Pancreas (tissue), 10 donors: ENCODE measurements around the gene MORF4L1. TPM values are rescaled to one million over a fixed set of nuclear protein-coding genes. Genes with fewer than 3 reads are reported as not detected.
"Not testable (repeated sequence)": the region's sequence is repeated elsewhere in the genome, so short reads cannot be mapped to it uniquely, and the experiment has no call there.

ENCODE experiments used
- ATAC-seq, 4 donors: fragments of 200-7000 bp; cut with Tn5 transposase; one replicate each; pipeline versions ENCODE4 v1.8.0 to v1.9.1; 2020; ENCODE audit warnings: mild to moderate bottlenecking in 4 of 4, moderate library complexity in 4 of 4
- DNase-seq, 6 donors: peaks; one replicate each; pipeline ENCODE4 v3.0.0-alpha.2; 2020
- FAIRE-seq: peaks from 2 replicates; lab custom pipeline; 2012; peaks lifted over from hg19 to GRCh38; lab: Jason Lieb, UNC
- H3K27ac ChIP-seq, 4 donors: fragments of 200-600 bp; sonication (generic); 1 replicate in 3 of 4; 2 replicates in 1 of 4; pipeline versions ENCODE4 v1.5.0 to v1.8.0; 2020
- H3K27me3 ChIP-seq, 4 donors: fragments of 200-600 bp; one replicate each; pipeline ENCODE4 v1.8.0; 2021
- H3K36me3 ChIP-seq, 3 donors: fragments of 200-600 bp; sonication (generic) in 1 of 3; one replicate each; pipeline versions ENCODE4 v1.5.0 to v1.8.0; 2020 to 2021
- H3K4me1 ChIP-seq, 3 donors: fragments of 200-600 bp; one replicate each; pipeline ENCODE4 v1.8.0; 2021
- H3K4me3 ChIP-seq, 4 donors: fragments of 200-600 bp; sonication (generic) in 2 of 4; one replicate each; pipeline versions ENCODE4 v1.5.0 to v1.8.0; 2020 to 2021
- H3K9me3 ChIP-seq, 4 donors: fragments of 200-600 bp; one replicate each; pipeline ENCODE4 v1.8.0; 2021
- WGBS, 2 donors: extraction: QIAGEN DNeasy Blood & Tissue Kit; methylation state at CpG; one replicate each; pipeline ENCODE4 v1.1.7; 2013; 5-methylcytosine and 5-hydroxymethylcytosine counted together
- intact Hi-C, 3 donors: fragments of 100-400 bp; cut with DNase I; formaldehyde crosslinking; loops; one replicate each; pipeline versions ENCODE4 v1.11.1 to v1.14.2; 2022
- polyA plus RNA-seq, 2 donors: library from polyadenylated mRNA; stranded (reverse); fragments of 200-250 nt; gene quantifications; one replicate each; pipeline ENCODE4 v1.2.3, GENCODE V29; 2013
- total RNA-seq, 6 donors: library from RNA; stranded (reverse); fragmentation: NEBNext Ultra II Directional in 4 of 6; extraction: Animal tissue kit (Norgen Biotek cat#: 25700) in 4 of 6; gene quantifications; one replicate each; pipeline versions ENCODE4 v1.2.1 to v1.2.4, GENCODE V29; 2021 to 2023
- TF ChIP-seq, protein P1 (sequence below), 4 donors: fragments of 200-600 bp; sonication (generic) in 3 of 4; IDR thresholded peaks; one replicate each; pipeline versions ENCODE4 v1.5.0 to v1.8.0; 2021; ENCODE audit warnings: antibody characterized with exemption in 4 of 4
- donor health status: healthy with polysubstance abuse.
- donor health status: DM: no; HTN: no; CAD: no; lungs with moderate emphysema.
- donor health status: DM: no; HTN: no; CAD: no.
- donor health status: control.
- donor health status: control.
- donor health status: Bipolar disorder and iron deficiency.
- donor health status: DM: yes; HTN: yes; CAD: no.
- donor health status: DM: no; HTN: no; CAD: no.
- donor health status: DM: no; HTN: no; CAD: no.
- donor health status: DM: yes; HTN: yes; CAD: no.

The MORF4L1 gene
- total and polyA plus RNA-seq, 8 donors: 55.0 to 149 (median 90.4) TPM

DNA sequence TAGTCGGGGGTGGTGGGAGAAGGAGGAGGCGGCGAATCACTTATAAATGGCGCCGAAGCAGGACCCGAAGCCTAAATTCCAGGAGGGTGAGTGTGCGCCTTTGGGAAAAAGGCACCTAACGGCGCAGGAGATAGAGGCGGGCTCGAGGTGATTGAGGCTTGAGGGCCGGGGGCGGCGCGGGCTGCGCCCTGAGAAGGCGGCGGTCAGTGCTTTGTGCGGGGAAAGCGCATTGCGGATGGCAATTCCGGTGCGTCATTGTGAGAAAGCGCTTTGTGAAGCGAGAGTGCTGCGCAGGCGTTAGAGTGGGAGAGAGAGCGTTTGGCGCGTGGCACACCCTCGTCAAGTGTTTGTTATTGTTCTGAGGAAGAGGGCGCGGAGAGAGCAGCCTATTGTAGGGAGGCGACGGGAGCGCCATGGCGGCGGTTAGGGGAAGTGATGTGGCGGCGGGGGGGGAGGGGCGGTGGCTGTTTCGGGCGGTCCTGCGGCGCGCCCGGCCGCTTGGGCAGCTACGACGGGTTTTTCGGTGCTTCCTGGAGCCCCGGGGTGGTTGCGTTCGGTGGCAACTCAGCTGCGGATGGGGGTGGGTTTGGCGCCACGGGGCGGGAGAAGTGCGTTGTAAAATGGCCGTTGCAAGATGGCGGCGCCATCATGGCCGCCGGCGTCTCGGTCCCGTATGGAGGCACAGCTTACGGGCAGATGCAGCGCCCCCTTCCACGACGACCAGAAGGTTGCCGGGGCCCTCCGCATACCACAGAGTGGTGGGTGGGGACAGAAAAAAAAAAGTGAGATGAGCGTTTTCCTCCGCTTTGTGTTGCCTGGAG lies 492 bp downstream of the MORF4L1 start:
- 0 to 1% methylated on average over 69 to 75 of the region's 75 CpGs for WGBS, 2 donors
- H3K36me3 ChIP-seq: no peaks in the 10 kb centered on the region
- H3K4me1 ChIP-seq: peaks cover 3 to 25% (median 10%) of the 10 kb centered on the region in 3 donors
- ATAC-seq: peak; percentile 57 to 76 (median 70)
- intact Hi-C loops: no loop called here
- no peaks in the 10 kb centered on the region for H3K27me3 ChIP-seq
- DNase-seq: peak; percentile 62 to 86 (median 77)
- FAIRE-seq: no peak
- TF ChIP-seq, protein P1, sequence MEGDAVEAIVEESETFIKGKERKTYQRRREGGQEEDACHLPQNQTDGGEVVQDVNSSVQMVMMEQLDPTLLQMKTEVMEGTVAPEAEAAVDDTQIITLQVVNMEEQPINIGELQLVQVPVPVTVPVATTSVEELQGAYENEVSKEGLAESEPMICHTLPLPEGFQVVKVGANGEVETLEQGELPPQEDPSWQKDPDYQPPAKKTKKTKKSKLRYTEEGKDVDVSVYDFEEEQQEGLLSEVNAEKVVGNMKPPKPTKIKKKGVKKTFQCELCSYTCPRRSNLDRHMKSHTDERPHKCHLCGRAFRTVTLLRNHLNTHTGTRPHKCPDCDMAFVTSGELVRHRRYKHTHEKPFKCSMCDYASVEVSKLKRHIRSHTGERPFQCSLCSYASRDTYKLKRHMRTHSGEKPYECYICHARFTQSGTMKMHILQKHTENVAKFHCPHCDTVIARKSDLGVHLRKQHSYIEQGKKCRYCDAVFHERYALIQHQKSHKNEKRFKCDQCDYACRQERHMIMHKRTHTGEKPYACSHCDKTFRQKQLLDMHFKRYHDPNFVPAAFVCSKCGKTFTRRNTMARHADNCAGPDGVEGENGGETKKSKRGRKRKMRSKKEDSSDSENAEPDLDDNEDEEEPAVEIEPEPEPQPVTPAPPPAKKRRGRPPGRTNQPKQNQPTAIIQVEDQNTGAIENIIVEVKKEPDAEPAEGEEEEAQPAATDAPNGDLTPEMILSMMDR (IDR thresholded peaks at IDR 0.05): no peak
- H3K4me3 ChIP-seq: peak overlapping the region; percentile 64 to 97 (median 85)
- no peaks in the 10 kb centered on the region for H3K9me3 ChIP-seq
- H3K27ac ChIP-seq: peak overlapping the region; percentile 99 to 100 (median 99)

DNA sequence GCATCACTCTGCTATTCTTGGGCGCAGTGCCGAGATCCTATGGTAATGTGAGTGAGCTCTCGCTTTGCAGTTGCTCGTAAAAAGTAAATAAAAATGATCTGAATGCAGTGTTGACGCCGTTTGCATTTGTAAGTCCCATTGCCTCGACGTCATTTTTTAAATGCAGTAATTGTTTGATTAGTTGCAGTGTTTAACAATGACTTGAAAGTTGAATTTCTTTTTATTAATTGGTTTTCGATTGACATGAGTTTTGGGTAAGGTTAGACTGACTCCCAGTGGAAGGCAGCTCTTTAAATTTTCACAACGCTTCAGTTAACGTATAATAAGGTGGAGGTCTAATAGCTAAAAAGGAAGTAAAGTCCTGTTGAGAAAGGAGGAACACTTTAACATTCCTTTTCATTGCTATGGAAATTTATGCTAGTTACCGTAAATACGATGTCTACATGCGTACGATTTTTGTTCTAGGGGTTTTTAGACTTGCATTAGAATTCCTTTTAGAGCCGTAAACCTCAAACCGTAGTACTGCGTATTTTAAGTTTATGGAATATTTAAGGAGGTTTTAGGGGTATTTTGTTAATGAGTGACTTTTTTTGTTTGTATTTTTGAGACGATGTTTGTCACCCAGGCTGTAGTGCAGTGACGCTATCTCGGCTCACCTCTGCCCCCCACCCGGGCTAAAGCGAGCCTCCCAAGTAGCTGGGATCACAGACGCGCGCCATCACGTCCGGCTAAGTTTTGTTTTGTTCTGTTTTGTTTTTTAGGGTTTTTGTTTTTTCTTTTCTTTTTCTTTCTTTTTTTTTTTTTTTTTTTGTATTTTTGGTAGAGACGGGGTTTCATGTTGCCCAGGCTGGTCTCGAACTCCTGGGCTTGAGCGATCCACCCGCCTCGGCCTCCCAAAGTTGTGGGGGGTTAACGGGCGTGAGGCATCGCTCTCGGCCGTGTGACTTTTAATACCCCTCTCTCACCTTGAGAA lies 1.4 kb downstream of the MORF4L1 start:
- H3K36me3 ChIP-seq: no peaks in the 10 kb centered on the region
- peak; percentile 13 to 55 (median 41) for ATAC-seq
- TF ChIP-seq, protein P1 (IDR thresholded peaks at IDR 0.05): no peak
- 1% methylated on average over 38 of the region's 38 CpGs for WGBS, 2 donors
- peaks cover 8 to 34% (median 17%) of the 10 kb centered on the region in 3 donors for H3K4me1 ChIP-seq
- DNase-seq: peak in 1 of 6 donors; percentile 20
- H3K27ac ChIP-seq: peak overlapping the region; percentile 99 to 100 (median 99)
- FAIRE-seq: no peak
- intact Hi-C loops: no loop called here
- H3K9me3 ChIP-seq: no peaks in the 10 kb centered on the region
- no peaks in the 10 kb centered on the region for H3K27me3 ChIP-seq
- peak overlapping the region; percentile 64 to 97 (median 85) for H3K4me3 ChIP-seq

DNA sequence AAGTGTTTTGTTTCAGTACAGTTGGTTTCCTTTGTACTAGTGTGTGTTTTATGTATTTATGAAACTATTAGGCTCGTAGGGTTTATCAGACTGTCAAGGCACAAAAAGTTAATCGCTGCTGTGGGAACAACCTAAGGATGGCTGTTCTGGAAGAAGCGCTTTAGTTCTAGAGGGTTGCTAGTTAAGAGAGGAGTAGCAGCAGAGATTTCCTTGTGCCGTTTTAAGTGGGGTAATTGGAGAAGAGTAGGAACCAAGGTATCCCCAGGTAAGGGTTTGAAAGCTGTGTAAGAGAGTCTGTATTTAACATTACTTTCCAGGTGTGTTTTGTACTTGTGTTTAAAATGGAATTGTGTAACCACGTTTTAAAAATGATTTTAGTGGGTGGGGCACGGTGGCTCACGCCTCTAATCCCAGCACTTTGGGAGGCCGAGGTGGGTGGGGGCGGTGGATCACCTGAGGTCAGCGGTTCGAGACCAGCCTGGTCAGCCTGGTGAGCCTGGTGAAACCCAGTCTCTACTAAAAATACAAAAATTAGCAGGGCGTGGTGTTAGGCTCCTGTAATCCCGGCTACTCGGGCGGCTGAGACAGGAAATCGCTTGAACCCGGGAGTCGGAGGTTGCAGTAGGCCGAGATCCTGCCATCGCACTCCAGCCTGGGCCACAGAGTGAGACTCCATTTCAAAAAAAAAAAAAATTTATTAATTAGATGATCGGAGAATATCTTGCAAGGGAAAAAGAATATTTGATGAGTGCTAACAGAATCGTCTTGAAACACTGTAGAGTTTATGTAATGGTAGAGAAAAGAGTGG lies 2.6 kb downstream of the MORF4L1 start:
- H3K4me1 ChIP-seq: peaks cover 18 to 47% (median 28%) of the 10 kb centered on the region in 3 donors
- ATAC-seq (no peak), FAIRE-seq (no peak), DNase-seq (no peak)
- peak overlapping the region in 2 of 4 donors; percentile 76 to 94 for H3K4me3 ChIP-seq
- intact Hi-C loops: no loop called here
- H3K9me3 ChIP-seq: no peaks in the 10 kb centered on the region
- WGBS, 2 donors: 60 to 65% methylated on average over 22 of the region's 22 CpGs
- TF ChIP-seq, protein P1 (IDR thresholded peaks at IDR 0.05): no peak
- H3K27me3 ChIP-seq: no peaks in the 10 kb centered on the region
- H3K27ac ChIP-seq: no peak overlapping the region
- H3K36me3 ChIP-seq: no peaks in the 10 kb centered on the region

DNA sequence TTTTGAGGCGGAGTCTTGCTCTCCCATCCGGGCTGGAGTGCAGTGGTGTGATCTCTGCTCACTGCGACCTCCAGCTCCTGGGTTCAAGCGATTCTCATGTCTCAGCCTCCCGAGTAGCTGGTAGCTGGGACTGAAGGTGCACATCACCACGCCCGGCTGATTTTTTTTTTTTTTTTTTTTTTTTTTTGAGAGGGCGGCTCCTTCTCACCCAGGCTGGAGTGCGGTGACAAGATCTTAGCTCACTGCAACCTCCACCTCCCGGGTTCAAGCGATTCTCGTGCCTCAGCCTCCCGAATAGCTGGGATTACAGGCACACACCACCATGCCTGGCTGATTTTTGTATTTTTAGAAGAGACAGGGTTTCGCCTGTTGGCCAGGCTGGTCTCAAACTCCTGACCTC lies 4.3 kb downstream of the MORF4L1 start:
- intact Hi-C loops, DNase-seq, H3K4me3 ChIP-seq, FAIRE-seq, H3K27ac ChIP-seq, ATAC-seq, H3K9me3 ChIP-seq, H3K36me3 ChIP-seq, H3K27me3 ChIP-seq: not testable (repeated sequence)
- peaks cover 19 to 53% (median 37%) of the 10 kb centered on the region in 3 donors for H3K4me1 ChIP-seq
- WGBS, 2 donors: 83 to 89% methylated on average over 14 of the region's 14 CpGs
